HCT116 (cell line): ENCODE data around the gene VWA3B. TPM values are rescaled to one million over a fixed set of nuclear protein-coding genes. Genes with fewer than 3 reads are reported as not detected.

Experiments
- ATAC-seq: fragments of 200-7000 bp; cut with Tn5 transposase; 2 replicates; pipeline ENCODE4 v1.9.1; 2020; ENCODE audit warnings: mild to moderate bottlenecking, moderate library complexity
- BruUV-seq: library from RNA; stranded (reverse); fragments of 400-500 nt; replicated peaks from 2 replicates; lab custom pipeline; 2021; lab: Mats Ljungman, UMichigan
- CTCF ChIA-PET: fragments of 300-600 bp; sonication (Branson Sonifier 250); formaldehyde crosslinking; loops from one replicate; lab custom pipeline; 2021; ENCODE audit warnings: antibody characterized with exemption; lab: Charles Lee
- POLR2A ChIA-PET: fragments of 300-600, 350-600 bp; sonication (Branson Sonifier 250); formaldehyde crosslinking; loops from one replicate; lab custom pipeline; 2021; ENCODE audit warnings: antibody characterized with exemption; lab: Charles Lee
- RAD21 ChIA-PET, 2 experiments: fragments of 300-600 bp; sonication (Branson Sonifier 250); formaldehyde crosslinking; loops; one replicate each; lab custom pipeline; 2023; ENCODE audit warnings: low total read pairs in 2 of 2; ENCODE audit not compliant: uncharacterized antibody in 2 of 2, unreplicated experiment in 2 of 2, low non-redundant PET in 1 of 2; lab: Charles Lee
- DNase-seq: peaks from one replicate; pipeline ENCODE4 v3.0.0-alpha.2; 2010; ENCODE audit warnings: low read depth, low spot score
- H2AFZ ChIP-seq: fragments of 200-600 bp; shearing (Covaris generic), sonication (generic); 2 replicates; pipeline ENCODE4 v1.6.1; 2017; ENCODE audit warnings: low read depth, mixed run types, mixed read lengths, antibody characterized with exemption, low read length; ENCODE audit not compliant: poor library complexity, severe bottlenecking
- H3K27ac ChIP-seq: 2 replicates; pipeline ENCODE4 v1.5.1; 2012; ENCODE audit warnings: low read depth, low read length
- H3K27me3 ChIP-seq: fragments of 200-600 bp; sonication (generic); 2 replicates; pipeline ENCODE4 v1.6.1; 2016; ENCODE audit warnings: mixed run types, low read length, mixed read lengths; ENCODE audit not compliant: insufficient read depth
- H3K36me3 ChIP-seq, 2 experiments: fragments of 200-500 bp in 1 of 2; fragments of 200-600 bp in 1 of 2; sonication (Bioruptor generic) in 1 of 2; sonication (generic) in 1 of 2; 2 replicates each; pipeline versions ENCODE4 v1.5.1 to v1.6.1; 2014 to 2016; ENCODE audit warnings: low read length in 2 of 2, inconsistent platforms in 1 of 2, mixed read lengths in 1 of 2, mixed run types in 1 of 2; ENCODE audit not compliant: insufficient read depth in 2 of 2, control insufficient read depth in 1 of 2
- H3K4me1 ChIP-seq, 2 experiments: fragments of 200-600 bp in 1 of 2; sonication (generic) in 1 of 2; 2 replicates each; pipeline versions ENCODE4 v1.5.1 to v1.6.1; 2012 to 2017; ENCODE audit warnings: low read length in 2 of 2, inconsistent platforms in 1 of 2, mild to moderate bottlenecking in 1 of 2, mixed read lengths in 1 of 2, mixed run types in 1 of 2, moderate library complexity in 1 of 2; ENCODE audit not compliant: insufficient read depth in 2 of 2, control insufficient read depth in 1 of 2
- H3K4me2 ChIP-seq: fragments of 200-600 bp; sonication (generic); 2 replicates; pipeline ENCODE4 v1.6.1; 2017; ENCODE audit warnings: mixed run types, low read length, mixed read lengths
- H3K4me3 ChIP-seq, 2 experiments: fragments of 200-600 bp in 1 of 2; sonication (generic) in 1 of 2; replicated peaks in 1 of 2; 2 replicates each; pipeline ENCODE4 v1.5.1; 2011 to 2016; ENCODE audit warnings: low read length in 2 of 2, control low read depth in 1 of 2, low read depth in 1 of 2, mild to moderate bottlenecking in 1 of 2, mixed read lengths in 1 of 2, mixed run types in 1 of 2
- H3K79me2 ChIP-seq: fragments of 200-600 bp; sonication (generic); 2 replicates; pipeline ENCODE4 v1.6.1; 2017; ENCODE audit warnings: mild to moderate bottlenecking, mixed run types, low read length, moderate library complexity, mixed read lengths; ENCODE audit not compliant: insufficient read depth
- H3K9ac ChIP-seq: fragments of 200-600 bp; sonication (generic); 2 replicates; pipeline ENCODE4 v1.6.1; 2016; ENCODE audit warnings: low read length, mixed read lengths
- H3K9me2 ChIP-seq: fragments of 200-600 bp; sonication (generic), shearing (Covaris generic); 2 replicates; pipeline ENCODE4 v1.6.1; 2017; ENCODE audit warnings: mixed run types, mild to moderate bottlenecking, moderate library complexity; ENCODE audit not compliant: insufficient read depth
- H3K9me3 ChIP-seq, 2 experiments: fragments of 200-500 bp in 1 of 2; fragments of 200-600 bp in 1 of 2; sonication (Bioruptor generic) in 1 of 2; sonication (generic) in 1 of 2; 2 replicates each; pipeline ENCODE4 v1.6.1; 2014 to 2017; ENCODE audit warnings: low read length in 2 of 2, mixed read lengths in 2 of 2, inconsistent platforms in 1 of 2, low read depth in 1 of 2, mild to moderate bottlenecking in 1 of 2, mixed run types in 1 of 2, moderate library complexity in 1 of 2; ENCODE audit not compliant: control insufficient read depth in 1 of 2, insufficient read depth in 1 of 2
- H4K20me1 ChIP-seq: fragments of 200-600 bp; sonication (generic), shearing (Covaris generic); 2 replicates; pipeline ENCODE4 v1.6.1; 2017; ENCODE audit warnings: mixed run types, mild to moderate bottlenecking, moderate library complexity; ENCODE audit not compliant: insufficient read depth
- ATF3 ChIP-seq: IDR thresholded peaks from 2 replicates; pipeline ENCODE4 v1.6.1; 2012
- EGR1 ChIP-seq: IDR thresholded peaks from 2 replicates; pipeline ENCODE4 v1.6.1; 2012; ENCODE audit warnings: low read depth
- JUND ChIP-seq: IDR thresholded peaks from 2 replicates; pipeline ENCODE4 v1.6.1; 2012
- POLR2A ChIP-seq: IDR thresholded peaks from 2 replicates; pipeline ENCODE4 v1.7.0; 2011; ENCODE audit warnings: borderline replicate concordance; ENCODE audit not compliant: insufficient read depth, insufficient read length; ENCODE audit errors: extremely low read depth
- POLR2AphosphoS5 ChIP-seq: IDR thresholded peaks from 2 replicates; pipeline ENCODE4 v1.6.1; 2011; ENCODE audit warnings: mild to moderate bottlenecking, low read depth, low read length, moderate library complexity
- SP1 ChIP-seq: IDR thresholded peaks from 2 replicates; pipeline ENCODE4 v1.6.1; 2012; ENCODE audit warnings: low read depth
- TCF7L2 ChIP-seq: IDR thresholded peaks from 2 replicates; pipeline ENCODE4 v1.7.0; 2011; ENCODE audit warnings: borderline replicate concordance, inconsistent platforms; ENCODE audit not compliant: insufficient read depth, insufficient read length; ENCODE audit errors: extremely low read depth
- ZBTB33 ChIP-seq: IDR thresholded peaks from 2 replicates; pipeline ENCODE4 v1.6.1; 2011; ENCODE audit warnings: mild to moderate bottlenecking, low read length, moderate library complexity; ENCODE audit not compliant: insufficient replicate concordance; ENCODE audit errors: extremely low read depth
- ZFX ChIP-seq: fragments of 450-650 bp; IDR thresholded peaks from 2 replicates; pipeline ENCODE4 v1.6.1; 2017
- intact Hi-C: fragments of 100-400 bp; cut with micrococcal nuclease; formaldehyde crosslinking; loops from 2 replicates; pipeline ENCODE4 v1.10.0; 2022
- total RNA-seq: library from RNA; stranded (reverse); gene quantifications from one replicate; pipeline ENCODE4 v1.2.1, GENCODE V29; 2021; ENCODE audit not compliant: unreplicated experiment
- TF ChIP-seq, protein P1 (sequence below): IDR thresholded peaks from 2 replicates; pipeline ENCODE4 v1.6.1; 2012; ENCODE audit warnings: low read depth

The VWA3B gene
- total RNA-seq, 1 experiment from 2014 or later, result 0.47 TPM

GRCh38 chr2:98037666-98038336, 49.2 kb upstream of the VWA3B start:
- no peak for TF ChIP-seq POLR2A
- POLR2A ChIA-PET, result no interaction called here
- no peaks in the 10 kb centered on the region for H3K27me3 ChIP-seq
- no peaks in the 10 kb centered on the region for H3K4me1 ChIP-seq
- no TSS peak for BruUV-seq
- H3K4me3 ChIP-seq, result no peak overlapping the region
- H4K20me1 ChIP-seq, result no peaks in the 10 kb centered on the region
- H3K79me2 ChIP-seq, result no peaks in the 10 kb centered on the region
- RAD21 ChIA-PET, result no interaction called here
- no peaks in the 10 kb centered on the region for H3K9me2 ChIP-seq
- no peak overlapping the region for H2AFZ ChIP-seq
- no peak for DNase-seq
- H3K4me2 ChIP-seq, result no peak overlapping the region
- intact Hi-C loops, result no loop called here
- H3K36me3 ChIP-seq, result no peaks in the 10 kb centered on the region
- H3K9me3 ChIP-seq, result no peaks in the 10 kb centered on the region
- CTCF ChIA-PET, result no interaction called here
- no peak overlapping the region for H3K9ac ChIP-seq
- no peak for ATAC-seq
- H3K27ac ChIP-seq, result no peak overlapping the region

- intact Hi-C loops, result no loop called here
- POLR2A ChIA-PET, result no interaction called here
- Histone ChIP-seq H3K4me1 (no peaks in the 10 kb centered on the region), H3K9ac (no peak overlapping the region), H3K9me3 (no peaks in the 10 kb centered on the region), H3K9me2 (no peaks in the 10 kb centered on the region), H4K20me1 (no peaks in the 10 kb centered on the region), H3K27ac (no peak overlapping the region), H3K4me3 (no peak overlapping the region), H3K36me3 (no peaks in the 10 kb centered on the region), H3K27me3 (no peaks in the 10 kb centered on the region)
- no peak for DNase-seq
- CTCF ChIA-PET, result no interaction called here
- RAD21 ChIA-PET, result no interaction called here
- no peak for TF ChIP-seq ATF3
- no peak for TF ChIP-seq POLR2AphosphoS5
- no peak for TF ChIP-seq JUND
- no peak for TF ChIP-seq ZFX
- no peak for TF ChIP-seq ZBTB33
- TF ChIP-seq EGR1, result no peak
- no peak for TF ChIP-seq TCF7L2
- TF ChIP-seq, protein P1, sequence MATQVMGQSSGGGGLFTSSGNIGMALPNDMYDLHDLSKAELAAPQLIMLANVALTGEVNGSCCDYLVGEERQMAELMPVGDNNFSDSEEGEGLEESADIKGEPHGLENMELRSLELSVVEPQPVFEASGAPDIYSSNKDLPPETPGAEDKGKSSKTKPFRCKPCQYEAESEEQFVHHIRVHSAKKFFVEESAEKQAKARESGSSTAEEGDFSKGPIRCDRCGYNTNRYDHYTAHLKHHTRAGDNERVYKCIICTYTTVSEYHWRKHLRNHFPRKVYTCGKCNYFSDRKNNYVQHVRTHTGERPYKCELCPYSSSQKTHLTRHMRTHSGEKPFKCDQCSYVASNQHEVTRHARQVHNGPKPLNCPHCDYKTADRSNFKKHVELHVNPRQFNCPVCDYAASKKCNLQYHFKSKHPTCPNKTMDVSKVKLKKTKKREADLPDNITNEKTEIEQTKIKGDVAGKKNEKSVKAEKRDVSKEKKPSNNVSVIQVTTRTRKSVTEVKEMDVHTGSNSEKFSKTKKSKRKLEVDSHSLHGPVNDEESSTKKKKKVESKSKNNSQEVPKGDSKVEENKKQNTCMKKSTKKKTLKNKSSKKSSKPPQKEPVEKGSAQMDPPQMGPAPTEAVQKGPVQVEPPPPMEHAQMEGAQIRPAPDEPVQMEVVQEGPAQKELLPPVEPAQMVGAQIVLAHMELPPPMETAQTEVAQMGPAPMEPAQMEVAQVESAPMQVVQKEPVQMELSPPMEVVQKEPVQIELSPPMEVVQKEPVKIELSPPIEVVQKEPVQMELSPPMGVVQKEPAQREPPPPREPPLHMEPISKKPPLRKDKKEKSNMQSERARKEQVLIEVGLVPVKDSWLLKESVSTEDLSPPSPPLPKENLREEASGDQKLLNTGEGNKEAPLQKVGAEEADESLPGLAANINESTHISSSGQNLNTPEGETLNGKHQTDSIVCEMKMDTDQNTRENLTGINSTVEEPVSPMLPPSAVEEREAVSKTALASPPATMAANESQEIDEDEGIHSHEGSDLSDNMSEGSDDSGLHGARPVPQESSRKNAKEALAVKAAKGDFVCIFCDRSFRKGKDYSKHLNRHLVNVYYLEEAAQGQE, result no peak
- no peak for TF ChIP-seq SP1
- TF ChIP-seq, all 23 proteins: peak for 0
- BruUV-seq, result no TSS peak
- no peaks in the 10 kb centered on the region for H3K79me2 ChIP-seq
- no peak for ATAC-seq
- no peak overlapping the region for H2AFZ ChIP-seq
- H3K4me2 ChIP-seq, result no peak overlapping the region
These were observed 47.7 kb upstream of the VWA3B start for GRCh38 chr2:98039085-98039756.
